Right atrium auricular region (tissue), 2 donors: Measurements from ENCODE around the gene SEC22A. TPM values are rescaled to one million over a fixed set of nuclear protein-coding genes. Genes with fewer than 3 reads are reported as not detected.

Experiments
- DNase-seq: peaks from one replicate; pipeline ENCODE4 v3.0.0-alpha.2; 2019; ENCODE audit warnings: low spot score
- H3K27ac ChIP-seq, 2 donors: fragments of 200-600 bp; sonication (generic); 1 replicate in 1 of 2; 2 replicates in 1 of 2; pipeline ENCODE4 v1.5.1; 2016 to 2019
- H3K27me3 ChIP-seq, 2 donors: fragments of 200-600 bp; sonication (generic); one replicate each; pipeline versions ENCODE4 v1.5.1 to v1.6.0; 2017 to 2019
- H3K36me3 ChIP-seq: fragments of 200-600 bp; sonication (generic); one replicate; pipeline ENCODE4 v1.5.1; 2016
- H3K4me1 ChIP-seq, 2 donors: fragments of 200-600 bp; sonication (generic); one replicate each; pipeline versions ENCODE4 v1.5.1 to v1.6.0; 2017 to 2019
- H3K4me3 ChIP-seq, 2 donors: fragments of 200-600 bp; sonication (generic); 1 replicate in 1 of 2; 2 replicates in 1 of 2; pipeline ENCODE4 v1.5.1; 2017 to 2019; ENCODE audit warnings: mild to moderate bottlenecking in 1 of 2, moderate library complexity in 1 of 2
- H3K9me3 ChIP-seq, 2 donors: fragments of 200-600 bp; sonication (generic); one replicate each; pipeline ENCODE4 v1.5.1; 2019
- total RNA-seq, 2 donors: library from RNA; depleted of rRNA; stranded (reverse); fragments of >200 nt; gene quantifications; one replicate each; pipeline ENCODE4 v1.1.0, GENCODE V29; 2016
- TF ChIP-seq, protein P1 (sequence below), 2 donors: fragments of 200-600 bp; sonication (generic); IDR thresholded peaks; one replicate each; pipeline ENCODE4 v1.5.1; 2019; ENCODE audit warnings: antibody characterized with exemption in 2 of 2

Gene SEC22A
- total RNA-seq, 2 donors from 2014 or later = 13.7 to 24.2 TPM

DNA sequence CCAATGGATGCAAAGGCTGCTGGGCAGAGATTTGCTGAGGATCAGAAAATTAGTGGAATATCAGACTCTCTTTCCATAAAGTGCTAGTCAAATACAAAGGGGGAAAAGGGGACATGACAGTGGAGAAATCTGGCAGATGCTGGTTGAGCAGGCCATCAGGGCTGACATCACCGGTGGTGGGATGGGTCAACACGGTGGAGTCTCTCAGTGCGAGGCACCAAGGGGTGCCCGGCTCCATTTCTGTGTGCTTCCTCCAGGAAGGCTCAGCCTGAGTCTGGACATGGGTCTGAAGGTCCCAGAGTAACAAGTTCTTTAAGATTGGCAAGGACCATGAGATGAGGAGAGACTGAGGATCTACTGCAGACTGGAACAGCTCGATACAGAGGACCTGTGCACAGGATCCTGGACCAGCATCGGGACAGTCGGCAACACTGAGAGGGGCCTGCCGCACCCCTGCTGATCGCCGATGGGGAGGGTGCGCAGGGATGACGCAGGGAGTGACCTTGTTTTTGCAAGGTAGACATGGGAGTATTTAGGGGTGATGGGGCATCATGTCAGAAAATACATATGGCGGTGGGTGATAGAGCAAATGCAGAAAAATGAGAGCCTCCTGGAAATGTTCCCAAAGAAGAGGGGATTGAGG is 92.7 kb downstream of the SEC22A start:
- peaks cover 36% of the 10 kb centered on the region for H3K36me3 ChIP-seq
- no peak overlapping the region for H3K27ac ChIP-seq
- H3K4me3 ChIP-seq = no peak overlapping the region
- TF ChIP-seq, protein P1, sequence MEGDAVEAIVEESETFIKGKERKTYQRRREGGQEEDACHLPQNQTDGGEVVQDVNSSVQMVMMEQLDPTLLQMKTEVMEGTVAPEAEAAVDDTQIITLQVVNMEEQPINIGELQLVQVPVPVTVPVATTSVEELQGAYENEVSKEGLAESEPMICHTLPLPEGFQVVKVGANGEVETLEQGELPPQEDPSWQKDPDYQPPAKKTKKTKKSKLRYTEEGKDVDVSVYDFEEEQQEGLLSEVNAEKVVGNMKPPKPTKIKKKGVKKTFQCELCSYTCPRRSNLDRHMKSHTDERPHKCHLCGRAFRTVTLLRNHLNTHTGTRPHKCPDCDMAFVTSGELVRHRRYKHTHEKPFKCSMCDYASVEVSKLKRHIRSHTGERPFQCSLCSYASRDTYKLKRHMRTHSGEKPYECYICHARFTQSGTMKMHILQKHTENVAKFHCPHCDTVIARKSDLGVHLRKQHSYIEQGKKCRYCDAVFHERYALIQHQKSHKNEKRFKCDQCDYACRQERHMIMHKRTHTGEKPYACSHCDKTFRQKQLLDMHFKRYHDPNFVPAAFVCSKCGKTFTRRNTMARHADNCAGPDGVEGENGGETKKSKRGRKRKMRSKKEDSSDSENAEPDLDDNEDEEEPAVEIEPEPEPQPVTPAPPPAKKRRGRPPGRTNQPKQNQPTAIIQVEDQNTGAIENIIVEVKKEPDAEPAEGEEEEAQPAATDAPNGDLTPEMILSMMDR (IDR thresholded peaks at IDR 0.05) = no peak
- no peaks in the 10 kb centered on the region for H3K27me3 ChIP-seq
- no peak for DNase-seq
- H3K4me1 ChIP-seq = no peaks in the 10 kb centered on the region
- H3K9me3 ChIP-seq = no peaks in the 10 kb centered on the region

DNA sequence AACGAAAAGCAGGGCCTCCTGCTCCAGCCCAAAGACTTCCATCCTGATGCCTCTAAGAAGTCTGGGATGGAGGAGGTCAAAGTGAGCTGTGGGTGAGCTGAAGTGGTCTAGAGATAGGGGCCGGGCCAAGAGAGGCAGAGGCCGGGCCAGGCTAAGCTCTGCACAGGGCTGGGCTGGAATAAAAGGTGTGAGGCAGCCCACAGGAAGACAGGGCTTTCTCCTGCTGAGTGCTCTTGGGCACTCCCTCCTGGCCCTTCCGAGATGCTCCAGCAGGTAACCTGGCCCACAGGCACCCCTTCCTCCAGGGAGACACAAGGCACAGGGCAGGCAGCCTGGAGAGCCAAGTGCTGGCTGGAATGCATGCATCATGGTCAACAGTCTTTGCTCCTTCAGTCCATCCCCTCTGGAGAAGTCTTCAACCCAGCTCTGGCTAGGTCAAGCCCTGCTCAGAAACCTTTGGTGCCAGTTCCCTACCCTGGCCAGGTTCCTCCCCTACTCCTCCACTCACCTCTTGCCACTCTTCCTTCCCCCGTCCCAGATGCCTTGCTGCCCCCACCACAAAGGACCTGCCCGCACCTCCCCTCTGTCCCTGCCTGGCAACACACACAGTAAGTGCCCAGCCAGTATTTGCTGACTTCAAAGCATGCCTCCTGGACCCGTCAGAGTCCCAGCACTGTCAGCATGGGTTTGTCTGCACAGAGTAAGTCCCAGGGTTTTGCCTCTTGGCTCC is 93.6 kb downstream of the SEC22A start:
- no peaks in the 10 kb centered on the region for H3K4me1 ChIP-seq
- no peaks in the 10 kb centered on the region for H3K27me3 ChIP-seq
- TF ChIP-seq, protein P1 (IDR thresholded peaks at IDR 0.05) = no peak
- H3K36me3 ChIP-seq = peaks cover 35% of the 10 kb centered on the region
- H3K4me3 ChIP-seq = no peak overlapping the region
- H3K27ac ChIP-seq = no peak overlapping the region
- H3K9me3 ChIP-seq = no peaks in the 10 kb centered on the region
- DNase-seq = no peak

DNA sequence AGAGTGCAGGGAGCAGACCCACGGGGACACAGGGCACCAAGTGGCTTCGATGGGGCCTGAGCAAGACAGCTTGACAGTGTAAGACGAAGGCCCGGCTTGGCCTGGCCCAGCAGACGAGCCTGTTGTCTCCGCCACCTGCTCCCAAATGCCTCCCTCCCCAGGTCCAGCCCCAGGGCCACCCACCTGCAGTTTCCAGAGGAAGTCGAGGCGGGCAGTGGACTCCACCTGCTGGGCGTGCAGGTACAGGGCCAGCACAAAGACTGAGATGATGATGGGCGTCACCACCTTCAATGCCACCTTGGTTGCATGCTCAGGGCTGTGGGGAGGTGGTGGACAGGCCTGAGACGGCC is 94.1 kb downstream of the SEC22A start:
- H3K36me3 ChIP-seq = peaks cover 35% of the 10 kb centered on the region
- no peak for DNase-seq
- H3K27ac ChIP-seq = no peak overlapping the region
- TF ChIP-seq, protein P1 (IDR thresholded peaks at IDR 0.05) = no peak
- H3K4me3 ChIP-seq = no peak overlapping the region
- H3K9me3 ChIP-seq = no peaks in the 10 kb centered on the region
- H3K27me3 ChIP-seq = no peaks in the 10 kb centered on the region
- no peaks in the 10 kb centered on the region for H3K4me1 ChIP-seq

DNA sequence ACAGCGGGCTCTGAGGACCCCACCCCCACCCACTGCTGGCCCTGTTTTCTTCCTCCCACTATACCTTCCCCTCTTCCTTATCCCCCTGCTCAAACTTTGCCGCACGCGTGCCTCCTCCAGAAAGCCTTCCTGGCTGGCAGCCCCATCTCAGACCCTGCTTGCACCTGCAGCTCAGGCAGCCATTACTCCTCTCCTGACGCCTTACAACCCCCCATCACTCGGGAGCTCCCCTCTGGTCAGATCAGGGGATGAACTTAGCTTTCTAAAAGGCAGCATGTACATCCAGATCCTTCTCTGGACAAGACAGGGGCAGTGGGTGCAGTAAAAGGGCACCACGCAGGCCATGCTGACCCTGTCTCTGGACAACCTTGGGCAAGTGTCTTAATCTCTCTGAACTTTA is 94.5 kb downstream of the SEC22A start:
- TF ChIP-seq, protein P1 (IDR thresholded peaks at IDR 0.05) = no peak
- Histone ChIP-seq H3K36me3 (peaks cover 35% of the 10 kb centered on the region), H3K27ac (no peak overlapping the region), H3K4me1 (no peaks in the 10 kb centered on the region), H3K9me3 (no peaks in the 10 kb centered on the region), H3K27me3 (no peaks in the 10 kb centered on the region), H3K4me3 (no peak overlapping the region)
- DNase-seq = no peak

DNA sequence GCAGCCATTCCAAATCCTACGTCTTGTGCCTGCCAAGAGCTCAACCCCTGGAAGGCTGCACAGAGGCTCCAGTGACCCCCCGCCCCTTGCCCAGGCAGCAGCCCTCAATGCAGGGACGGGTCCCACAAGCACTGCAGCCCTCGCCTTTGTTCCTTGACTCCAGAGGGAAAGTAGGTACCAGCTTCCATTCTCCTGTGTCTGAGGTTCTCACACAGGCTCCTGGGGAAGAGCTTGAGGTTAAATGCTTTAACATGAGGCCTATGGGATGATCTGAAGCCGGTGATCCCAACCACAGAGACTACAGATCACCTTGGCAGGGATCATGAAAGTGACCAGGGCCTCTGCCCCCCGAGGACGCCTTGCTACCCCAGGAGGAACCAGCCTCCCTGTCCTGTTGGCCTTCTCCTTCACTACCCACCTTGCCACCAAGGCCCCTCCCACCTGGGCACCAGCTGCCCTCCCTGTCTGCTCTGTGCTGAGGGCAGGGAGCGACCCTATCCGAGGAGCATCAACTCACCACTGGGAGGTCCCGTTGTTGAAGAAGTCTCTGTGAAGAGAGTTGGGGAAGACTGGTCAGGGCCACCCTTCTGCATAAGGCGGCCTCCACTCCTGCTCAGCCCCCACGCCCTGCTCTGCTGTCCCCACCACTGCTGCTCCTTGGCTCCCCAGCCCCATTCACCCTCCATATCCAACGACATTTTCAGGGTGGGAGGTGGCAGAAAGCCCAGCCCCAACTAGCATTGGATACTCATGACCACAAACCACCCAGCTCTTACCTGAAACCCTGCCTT is 95.3 kb downstream of the SEC22A start:
- H3K36me3 ChIP-seq = peaks cover 41% of the 10 kb centered on the region
- H3K4me3 ChIP-seq = no peak overlapping the region
- DNase-seq = no peak
- H3K9me3 ChIP-seq = no peaks in the 10 kb centered on the region
- TF ChIP-seq, protein P1 (IDR thresholded peaks at IDR 0.05) = no peak
- no peak overlapping the region for H3K27ac ChIP-seq
- no peaks in the 10 kb centered on the region for H3K4me1 ChIP-seq
- H3K27me3 ChIP-seq = no peaks in the 10 kb centered on the region
